HUES64 (cell line): ENCODE results near the gene IQCE.
"Not testable (repeated sequence)": the region's sequence is repeated elsewhere in the genome, so short reads cannot be mapped to it uniquely, and the experiment has no call there.

ENCODE experiments used
- H3K27ac ChIP-seq: 2 replicates; pipeline ENCODE4 v1.7.0; 2013; ENCODE audit warnings: low read depth, low read length, inconsistent platforms
- H3K27me3 ChIP-seq: 2 replicates; pipeline ENCODE4 v1.6.1; 2013; ENCODE audit warnings: mild to moderate bottlenecking, low read length; ENCODE audit not compliant: insufficient read depth
- H3K36me3 ChIP-seq: 2 replicates; pipeline ENCODE4 v1.6.1; 2013; ENCODE audit warnings: mild to moderate bottlenecking, low read length; ENCODE audit not compliant: insufficient read depth
- H3K4me1 ChIP-seq: 2 replicates; pipeline ENCODE4 v1.6.1; 2013; ENCODE audit warnings: mild to moderate bottlenecking, low read length, moderate library complexity; ENCODE audit not compliant: insufficient read depth
- H3K4me3 ChIP-seq: 2 replicates; pipeline ENCODE4 v1.5.1; 2013; ENCODE audit warnings: mild to moderate bottlenecking, low read length, moderate library complexity
- H3K9ac ChIP-seq: 2 replicates; pipeline ENCODE4 v1.6.1; 2013; ENCODE audit warnings: mild to moderate bottlenecking, low read depth, low read length
- H3K9me3 ChIP-seq: 2 replicates; pipeline ENCODE4 v1.6.1; 2013; ENCODE audit warnings: low read depth, low read length; ENCODE audit not compliant: insufficient read depth
- WGBS: fragments of 150-250, 120-280 bp; methylation state at CpG from one replicate; pipeline ENCODE4 v1.1.7; 2013; ENCODE audit warnings: missing lambda C conversion rate; 5-methylcytosine and 5-hydroxymethylcytosine counted together

Gene IQCE

DNA sequence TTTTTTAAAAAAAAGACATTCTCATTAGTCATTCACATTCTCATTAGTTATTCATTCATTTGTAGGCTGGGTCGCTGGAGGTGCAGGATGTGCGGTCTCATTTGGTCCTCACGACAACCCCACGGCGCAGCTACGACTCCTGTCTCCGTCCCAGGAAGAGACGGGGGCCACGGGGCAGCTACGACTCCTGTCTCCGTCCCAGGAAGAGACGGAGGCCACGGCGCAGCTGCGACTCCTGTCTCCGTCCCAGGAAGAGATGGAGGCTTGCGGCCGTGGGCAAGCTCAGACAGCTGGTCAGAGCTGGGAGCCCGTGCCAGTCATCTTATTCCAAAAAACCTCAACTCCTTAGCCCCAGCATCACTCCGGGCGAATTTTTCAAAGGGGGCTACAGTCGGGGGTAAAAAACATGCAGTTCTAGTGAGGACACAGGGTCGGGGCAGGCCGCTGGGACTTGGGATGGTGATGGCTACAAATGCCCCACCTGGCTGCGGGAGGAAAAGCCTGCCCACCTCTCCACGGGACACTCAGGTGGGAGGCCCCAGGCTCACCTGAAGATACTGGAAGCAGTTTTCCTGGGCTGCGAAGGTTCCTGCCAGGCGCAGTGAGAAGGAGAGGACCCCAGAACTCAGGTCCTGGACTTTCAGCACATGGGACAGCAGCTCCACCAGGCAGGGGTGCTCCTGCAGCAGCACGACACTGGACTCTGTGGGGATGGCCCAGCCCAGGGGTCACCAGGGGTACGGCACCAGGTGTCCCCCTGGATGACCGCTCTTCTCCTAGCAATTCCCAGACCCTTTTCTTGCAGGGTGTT is 11.8 kb upstream of the IQCE start:
- 93% methylated on average over 31 of the region's 31 CpGs for WGBS

DNA sequence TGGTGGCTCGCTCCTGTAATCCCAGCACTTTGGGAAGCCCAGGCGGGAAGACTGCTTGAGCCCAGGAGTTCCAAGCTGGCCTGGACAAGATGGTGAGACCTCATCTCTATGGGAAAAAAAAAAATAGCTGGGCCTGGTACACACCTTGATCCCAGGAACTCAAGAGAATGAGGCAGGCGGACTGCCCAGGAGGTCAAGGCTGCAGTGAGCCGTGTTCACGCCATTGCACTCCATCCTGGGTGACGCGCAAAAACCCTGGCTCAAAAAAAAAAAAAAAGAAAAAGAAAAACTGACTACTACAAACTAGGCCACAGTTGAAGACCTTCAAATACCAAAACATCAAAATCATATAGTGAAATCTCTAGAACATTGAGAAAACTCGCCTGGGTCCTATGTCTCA is 7.4 kb upstream of the IQCE start:
- no peaks in the 10 kb centered on the region for H3K9me3 ChIP-seq
- 90% methylated on average over 8 of the region's 8 CpGs for WGBS
- H3K36me3 ChIP-seq, result peaks cover 49% of the 10 kb centered on the region
- H3K27ac ChIP-seq, result no peak overlapping the region
- H3K27me3 ChIP-seq, result no peaks in the 10 kb centered on the region
- H3K9ac ChIP-seq, result no peak overlapping the region
- H3K4me3 ChIP-seq, result no peak overlapping the region
- no peaks in the 10 kb centered on the region for H3K4me1 ChIP-seq

More for the DNA sequence above, 11.8 kb upstream of the IQCE start:
- H3K27ac ChIP-seq, result no peak overlapping the region
- H3K9me3 ChIP-seq, result no peaks in the 10 kb centered on the region
- no peak overlapping the region for H3K9ac ChIP-seq
- no peaks in the 10 kb centered on the region for H3K4me1 ChIP-seq
- H3K36me3 ChIP-seq, result peaks cover 69% of the 10 kb centered on the region
- no peaks in the 10 kb centered on the region for H3K27me3 ChIP-seq
- no peak overlapping the region for H3K4me3 ChIP-seq

DNA sequence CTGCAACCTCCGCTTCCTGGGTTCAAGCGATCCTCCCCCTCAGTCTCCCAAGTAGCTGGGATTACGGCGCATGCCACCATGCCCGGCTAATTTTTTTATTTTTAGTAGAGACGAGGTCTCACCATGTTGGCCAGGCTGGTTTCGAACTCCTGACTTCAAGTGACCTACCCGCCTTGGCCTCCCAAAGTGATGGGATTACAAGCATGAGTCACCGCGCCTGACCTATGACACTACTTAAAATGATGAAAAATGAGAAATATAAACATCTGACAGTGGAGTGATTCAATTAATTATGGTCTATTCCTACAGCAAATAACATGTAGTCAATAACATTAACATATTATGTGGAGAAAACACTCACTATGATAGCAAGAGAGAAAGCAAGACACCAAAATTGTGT is 5.7 kb upstream of the IQCE start:
- Histone ChIP-seq H3K4me1 (no peaks in the 10 kb centered on the region), H3K27ac (no peak overlapping the region), H3K9me3 (no peaks in the 10 kb centered on the region), H3K4me3 (no peak overlapping the region), H3K27me3 (no peaks in the 10 kb centered on the region), H3K36me3 (peaks cover 34% of the 10 kb centered on the region), H3K9ac (no peak overlapping the region)
- 99% methylated on average over 10 of the region's 10 CpGs for WGBS

DNA sequence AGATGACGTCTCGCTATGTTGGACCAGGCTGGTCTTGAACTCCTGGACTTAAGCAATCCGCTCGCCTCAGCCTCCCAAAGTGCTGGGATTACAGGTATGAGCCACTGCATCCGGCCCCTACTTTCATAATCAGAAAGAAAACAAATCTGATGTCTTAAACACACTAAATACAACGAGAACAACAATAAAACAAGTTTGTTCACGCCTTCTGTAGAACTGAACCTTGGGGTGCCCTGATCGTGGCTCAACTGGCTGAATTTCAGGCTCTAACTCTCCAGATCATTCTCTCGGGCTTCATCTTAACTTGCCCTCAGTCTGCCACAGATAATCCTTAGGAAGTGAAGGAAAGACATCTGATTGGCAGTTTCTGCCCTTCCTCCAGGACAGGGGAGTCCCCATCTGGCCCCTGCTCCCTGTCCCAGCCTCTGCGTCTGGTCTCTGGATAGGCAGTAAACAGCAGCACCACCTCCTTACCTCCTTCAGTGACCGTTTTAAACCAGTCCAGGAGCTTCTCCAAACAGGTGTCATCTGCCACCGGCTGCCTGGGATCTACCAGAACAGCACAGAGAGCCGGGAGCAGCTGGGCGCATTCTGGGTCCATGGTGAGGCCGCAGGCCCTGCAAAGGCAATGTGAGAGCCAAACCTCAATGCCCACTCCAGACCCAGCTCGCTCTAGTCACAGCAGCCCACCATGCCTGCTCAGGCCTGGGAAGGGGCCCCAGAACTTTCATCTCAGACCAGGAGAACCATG is 4.8 kb upstream of the IQCE start:
- peak overlapping the region; percentile 93 for H3K4me3 ChIP-seq
- 92% methylated on average over 16 of the region's 16 CpGs for WGBS
- H3K27me3 ChIP-seq, result no peaks in the 10 kb centered on the region
- H3K9me3 ChIP-seq, result no peaks in the 10 kb centered on the region
- no peak overlapping the region for H3K27ac ChIP-seq
- peak overlapping the region; percentile 100; the same call in 1 of the 2 replicates for H3K9ac ChIP-seq
- H3K36me3 ChIP-seq, result peaks cover 30% of the 10 kb centered on the region
- H3K4me1 ChIP-seq, result no peaks in the 10 kb centered on the region

DNA sequence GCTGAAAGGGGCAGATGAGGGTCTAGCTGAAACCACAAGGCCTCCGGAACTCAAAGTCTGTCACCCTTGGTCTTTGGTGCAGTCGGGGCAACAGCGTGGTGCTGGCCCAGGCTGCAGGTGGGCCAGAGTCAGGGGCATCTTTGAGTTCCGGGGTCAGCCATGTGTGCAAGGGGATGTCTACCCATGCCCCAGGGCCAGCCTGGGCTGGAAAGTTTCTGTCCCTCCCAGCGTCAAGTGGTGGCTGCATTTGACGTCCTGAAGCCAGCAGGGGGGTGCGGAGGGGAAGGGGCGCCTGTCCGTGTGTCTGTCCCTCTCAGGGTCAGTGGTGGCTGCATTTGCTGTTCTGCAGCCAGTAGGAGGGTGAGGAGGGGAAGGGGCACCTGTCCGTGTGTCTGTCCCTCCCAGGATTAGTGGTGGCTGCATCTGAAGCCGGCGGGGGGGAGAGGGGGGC is 4.1 kb upstream of the IQCE start:
- 19% methylated on average over 12 of the region's 12 CpGs for WGBS
- H3K4me1 ChIP-seq, result no peaks in the 10 kb centered on the region
- peaks cover 27% of the 10 kb centered on the region for H3K36me3 ChIP-seq
- peaks cover under 1% of the 10 kb centered on the region; the same call in 1 of the 2 replicates for H3K27me3 ChIP-seq
- H3K9ac ChIP-seq, result peak overlapping the region; percentile 100; the same call in 1 of the 2 replicates
- H3K4me3 ChIP-seq, result peak overlapping the region; percentile 93
- no peaks in the 10 kb centered on the region for H3K9me3 ChIP-seq
- no peak overlapping the region for H3K27ac ChIP-seq

DNA sequence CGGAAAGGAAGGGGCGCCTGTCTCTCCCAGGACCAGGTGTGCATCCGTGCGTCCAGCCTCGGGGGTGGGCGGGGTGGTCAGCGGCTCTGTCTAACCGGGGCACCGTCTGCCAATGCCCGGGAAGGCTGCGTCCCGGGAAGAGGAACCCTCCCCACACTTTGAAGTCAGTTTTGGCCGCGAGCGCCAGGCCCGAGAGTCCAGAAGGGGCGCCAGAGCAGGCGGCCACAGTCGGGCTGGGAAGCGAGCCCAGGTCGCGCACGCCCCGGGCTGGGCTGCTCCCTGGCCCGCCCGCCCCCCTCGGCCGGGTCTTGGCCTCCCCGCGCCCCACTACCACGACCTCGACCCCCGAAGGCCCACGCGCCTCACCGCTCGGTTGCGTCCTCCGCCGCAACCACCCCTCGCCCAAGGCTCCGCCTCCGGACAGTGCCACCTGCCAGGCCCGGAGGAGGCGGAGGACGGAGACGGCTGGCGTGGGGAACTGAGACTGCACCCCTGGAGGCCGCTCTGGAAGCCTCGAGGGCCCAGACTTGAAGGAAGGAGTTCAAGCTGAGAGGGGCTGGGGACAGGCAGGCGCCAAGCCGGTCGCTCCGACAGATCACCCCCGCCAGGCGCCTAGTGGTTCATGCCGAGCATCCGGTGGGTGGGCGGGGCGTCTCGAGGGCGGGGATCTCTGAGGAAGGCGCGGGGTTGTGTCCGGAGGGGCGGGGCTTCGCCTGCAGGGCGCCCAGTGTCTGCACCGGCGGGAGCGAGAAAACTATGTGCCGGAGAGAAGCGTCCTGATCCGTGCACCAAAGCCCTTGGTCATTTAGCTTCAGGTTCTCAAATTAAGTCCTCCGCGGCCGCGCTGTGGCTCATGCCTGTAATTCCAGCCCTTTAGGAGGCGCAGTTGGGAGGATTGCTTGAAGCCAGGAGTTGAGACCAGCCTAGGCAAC is 3.4 kb upstream of the IQCE start, which contains the start of gene BRAT1:
TSS of gene BRAT1 (minus strand) at position 404 of the 932 bp plus-strand sequence. CDS start 1,093 bp downstream, outside the sequence.
- H3K9me3 ChIP-seq, result no peaks in the 10 kb centered on the region
- peak within 1 kb of the TSS; percentile 100 for H3K9ac ChIP-seq
- peak within 1 kb of the TSS; percentile 93 for H3K4me3 ChIP-seq
- peaks cover 26% of the 10 kb centered on the region for H3K36me3 ChIP-seq
- peak within 1 kb of the TSS; percentile 100 for H3K27ac ChIP-seq
- H3K4me1 ChIP-seq, result no peaks in the 10 kb centered on the region
- under 1% methylated on average over 79 of the region's 79 CpGs for WGBS
- H3K27me3 ChIP-seq, result peaks cover 3% of the 10 kb centered on the region; the same call in 1 of the 2 replicates

DNA sequence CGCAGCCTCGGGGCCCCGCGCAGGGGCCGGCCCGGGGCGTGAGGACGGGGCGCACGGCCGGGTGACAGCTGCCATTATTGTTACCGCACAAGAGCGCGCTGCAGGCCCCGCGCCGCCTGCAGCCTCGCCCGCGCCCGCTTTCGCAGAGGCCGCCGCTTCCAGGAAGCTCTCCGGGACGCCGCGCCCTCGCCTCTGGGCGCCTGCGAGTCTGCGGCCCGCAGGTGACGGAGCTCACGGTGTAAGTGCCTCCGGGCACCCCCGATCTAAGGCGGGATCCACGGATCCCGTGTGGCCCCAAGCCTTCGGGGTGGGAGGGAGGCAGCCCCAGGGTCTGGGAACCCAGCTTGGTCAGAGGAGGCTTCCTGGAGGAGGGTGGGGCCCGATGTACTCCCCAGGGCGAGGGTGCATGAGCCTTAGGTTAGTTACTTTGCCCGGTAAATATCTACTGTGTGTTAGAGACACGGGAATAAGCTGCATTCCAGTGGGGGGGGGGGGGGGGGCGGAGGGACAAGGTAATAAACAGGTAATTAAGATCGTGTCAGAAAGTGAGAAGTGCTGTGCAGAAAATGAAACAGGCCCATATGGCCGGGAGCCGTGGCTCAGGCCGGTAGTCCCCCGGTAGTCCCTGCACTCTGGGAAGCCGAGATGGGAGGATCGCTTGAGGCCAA is 638 bp downstream of the IQCE start:
- Histone ChIP-seq H3K36me3 (no peaks in the 10 kb centered on the region), H3K27me3 (peaks cover 3% of the 10 kb centered on the region; the same call in 1 of the 2 replicates), H3K27ac (peak overlapping the region; percentile 35; the same call in 1 of the 2 replicates), H3K9me3 (no peaks in the 10 kb centered on the region), H3K4me1 (no peaks in the 10 kb centered on the region), H3K4me3 (peak overlapping the region; percentile 88), H3K9ac (peak overlapping the region; percentile 63)
- WGBS, result 9% methylated on average over 52 of the region's 53 CpGs

DNA sequence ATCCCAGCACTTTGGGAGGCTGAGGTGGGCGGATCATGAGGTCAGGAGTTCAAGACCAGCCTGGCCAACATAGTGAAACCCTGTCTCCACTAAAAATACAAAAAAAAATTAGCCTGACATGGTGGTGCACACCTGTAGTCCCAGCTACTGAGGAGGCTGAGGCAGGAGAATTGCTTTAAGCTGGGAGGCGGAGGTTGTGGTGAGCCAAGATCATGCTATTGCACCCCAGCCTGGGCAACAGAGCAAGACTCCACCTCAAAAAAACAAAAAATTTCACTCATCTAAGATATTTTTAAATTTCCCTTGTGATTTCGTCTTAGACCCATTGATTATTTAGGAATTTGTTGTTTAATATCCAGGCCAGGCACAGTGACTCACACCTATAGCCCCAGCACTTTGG is 5.2 kb downstream of the IQCE start:
- not testable (repeated sequence) for H3K9ac ChIP-seq, H3K36me3 ChIP-seq, H3K4me1 ChIP-seq, H3K27ac ChIP-seq, H3K9me3 ChIP-seq, H3K27me3 ChIP-seq, H3K4me3 ChIP-seq
- 100% methylated on average over 2 of the region's 3 CpGs for WGBS

DNA sequence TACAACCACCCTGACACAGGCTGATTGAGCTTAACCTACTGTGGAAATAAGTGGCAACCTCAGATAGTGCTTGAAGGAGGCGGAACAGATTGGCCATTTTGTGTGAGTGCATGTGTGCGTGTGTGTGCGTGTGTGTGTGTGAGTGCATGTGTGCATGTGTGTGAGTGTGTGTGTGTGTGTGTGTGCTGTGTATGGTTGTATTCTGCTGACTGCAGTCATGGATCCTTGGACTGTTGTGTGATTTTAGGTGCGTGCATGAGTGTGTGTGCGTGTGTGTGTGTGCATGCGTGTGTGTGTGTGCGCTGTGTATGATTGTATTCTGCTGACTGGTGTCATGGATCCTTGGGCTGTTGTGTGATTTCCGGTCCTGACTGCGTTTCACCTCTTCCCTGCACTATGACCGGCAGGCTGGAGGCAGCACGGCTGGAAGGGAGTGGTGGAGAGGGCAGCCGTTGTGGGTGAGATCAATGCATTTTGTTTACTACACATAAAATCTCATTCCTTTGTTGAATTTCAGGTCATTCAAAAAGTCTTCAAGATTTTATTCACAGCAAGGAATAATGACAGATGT is 6.3 kb downstream of the IQCE start:
- WGBS, result 88% methylated on average over 10 of the region's 12 CpGs
- Histone ChIP-seq H3K27ac (no peak overlapping the region), H3K4me3 (no peak overlapping the region), H3K9ac (no peak overlapping the region), H3K27me3 (no peaks in the 10 kb centered on the region), H3K36me3 (no peaks in the 10 kb centered on the region), H3K4me1 (no peaks in the 10 kb centered on the region), H3K9me3 (no peaks in the 10 kb centered on the region)

DNA sequence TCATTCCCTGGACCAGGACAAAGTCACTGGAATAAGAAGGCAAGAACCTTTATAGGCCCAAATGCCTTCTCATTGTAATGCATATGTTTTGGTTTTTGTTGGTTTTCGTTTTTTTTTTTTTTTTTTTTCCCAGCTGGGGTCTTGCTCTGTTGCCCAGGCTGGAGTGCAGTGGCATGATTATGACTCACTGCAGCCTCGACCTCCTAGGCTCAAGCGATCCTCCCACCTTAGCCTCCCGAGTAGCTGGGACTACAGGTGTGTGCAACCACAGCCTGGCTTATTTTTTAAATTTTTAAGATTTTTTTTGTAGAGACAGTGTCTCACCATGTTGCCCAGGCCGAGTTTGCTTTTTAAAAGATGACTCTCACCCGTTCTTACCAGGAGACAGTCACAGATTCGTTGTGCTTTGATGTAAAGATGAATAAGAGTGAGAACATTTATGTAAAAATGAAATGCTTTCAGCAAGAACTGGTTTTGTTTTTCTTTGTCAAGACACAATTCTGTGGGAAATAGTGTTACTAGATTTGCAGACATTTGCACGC is 7.6 kb downstream of the IQCE start:
- H3K27me3 ChIP-seq, result no peaks in the 10 kb centered on the region
- no peaks in the 10 kb centered on the region for H3K4me1 ChIP-seq
- H3K4me3 ChIP-seq, result no peak overlapping the region
- 90% methylated on average over 8 of the region's 8 CpGs for WGBS
- H3K9ac ChIP-seq, result no peak overlapping the region
- no peaks in the 10 kb centered on the region for H3K36me3 ChIP-seq
- H3K9me3 ChIP-seq, result no peaks in the 10 kb centered on the region
- H3K27ac ChIP-seq, result no peak overlapping the region
